Renal pelvis (tissue), 4 donors: Measurements from ENCODE around the gene UBE3C. TPM values are rescaled to one million over a fixed set of nuclear protein-coding genes. Genes with fewer than 3 reads are reported as not detected.
"Not testable (repeated sequence)": the region's sequence is repeated elsewhere in the genome, so short reads cannot be mapped to it uniquely, and the experiment has no call there.

Experiments used
- DNase-seq: peaks from one replicate; pipeline ENCODE4 v3.0.0-alpha.2; 2013
- polyA plus RNA-seq, 3 donors: library from polyadenylated mRNA; unstranded; fragments of 120-200 nt; gene quantifications; one replicate each; pipeline ENCODE4 v1.2.1, GENCODE V29; 2013; ENCODE audit not compliant: insufficient read length in 3 of 3

UBE3C gene
- polyA plus RNA-seq, 3 donors, result 38.0 to 47.1 (median 44.3) TPM

DNA sequence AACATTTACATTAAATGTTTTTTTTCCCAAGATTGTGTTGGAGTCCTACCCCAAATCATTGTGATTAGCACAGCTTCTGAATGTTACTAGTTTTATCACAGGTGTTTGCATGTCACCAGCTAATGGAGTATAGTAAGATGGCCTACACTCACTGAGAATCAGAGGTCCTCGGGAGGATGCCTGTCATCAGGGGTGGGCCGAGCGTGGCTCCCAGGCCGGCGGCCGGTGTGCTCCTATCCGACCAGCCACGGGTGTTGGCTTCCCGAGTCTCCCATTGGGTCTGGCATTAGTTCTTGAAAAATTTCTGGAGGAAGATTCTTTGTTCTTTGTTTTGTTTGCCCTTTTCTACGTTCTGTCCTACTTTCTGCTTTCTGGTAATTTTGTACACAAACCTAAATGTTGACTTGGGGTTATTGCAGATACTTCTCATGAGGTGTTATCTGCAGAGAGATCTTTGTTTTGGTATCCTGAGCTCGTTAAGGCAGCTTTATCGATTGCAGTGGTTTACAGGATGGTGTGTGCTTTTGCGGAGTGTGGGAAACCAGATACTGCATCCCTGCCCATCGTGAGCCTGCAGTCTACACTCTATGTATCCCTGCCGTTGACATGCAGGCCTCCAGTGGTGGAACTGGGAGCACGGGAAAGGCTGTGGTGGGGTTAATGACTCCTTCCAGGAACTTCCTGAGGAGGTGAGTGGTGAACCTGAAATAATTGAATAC is 130.8 kb downstream of the UBE3C start:
- DNase-seq, result no peak

DNA sequence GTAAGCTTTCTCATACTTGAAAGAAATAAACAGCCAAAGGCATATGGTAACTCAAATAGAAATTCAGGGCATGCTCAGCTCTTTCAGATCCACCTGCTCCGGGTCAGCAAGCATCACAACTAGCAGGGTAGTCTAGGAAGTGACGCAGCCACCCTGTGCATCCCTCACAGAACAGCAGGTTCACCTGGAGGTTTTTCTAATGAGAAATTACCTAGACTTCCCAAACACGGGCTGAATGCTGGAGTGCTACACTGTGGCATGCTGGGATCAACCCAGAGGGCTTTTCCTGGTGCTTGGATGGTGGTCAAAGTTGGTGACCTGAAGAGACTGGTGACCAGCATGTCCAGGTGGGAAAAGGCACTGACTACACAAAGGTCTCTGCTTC is 131.3 kb downstream of the UBE3C start:
- no peak for DNase-seq

DNA sequence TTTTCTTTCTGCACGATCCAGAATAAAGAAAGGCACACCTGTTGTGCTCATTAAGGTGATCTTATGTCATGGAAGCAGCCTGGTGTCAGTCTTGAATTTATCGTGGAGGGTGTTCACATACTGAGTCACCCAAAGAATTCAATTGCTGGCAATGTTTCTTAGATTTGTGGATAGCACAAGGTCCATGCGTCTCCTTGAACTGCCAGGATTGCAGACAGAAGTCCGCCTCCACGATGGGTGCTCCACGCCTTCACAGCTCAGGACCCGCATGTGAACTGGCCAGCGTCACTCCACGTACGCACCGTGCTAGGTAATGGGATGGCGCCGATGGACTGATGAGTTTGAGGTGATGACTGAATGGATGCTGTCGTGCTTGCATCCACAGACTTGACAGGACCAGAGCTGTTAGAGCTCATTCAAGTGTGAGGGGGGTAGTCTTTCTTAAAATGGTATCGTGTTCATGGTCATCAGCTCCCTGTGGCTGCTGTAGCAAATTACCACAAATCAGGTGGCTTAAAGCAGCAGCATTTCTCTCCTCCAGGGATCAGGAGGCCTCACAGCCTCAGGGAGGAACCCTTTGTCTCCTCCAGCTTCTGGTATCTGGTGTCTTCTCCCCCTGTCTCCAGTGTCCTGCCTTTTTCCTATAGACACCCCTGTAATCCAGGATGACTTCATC is 132.7 kb downstream of the UBE3C start:
- no peak for DNase-seq

DNA sequence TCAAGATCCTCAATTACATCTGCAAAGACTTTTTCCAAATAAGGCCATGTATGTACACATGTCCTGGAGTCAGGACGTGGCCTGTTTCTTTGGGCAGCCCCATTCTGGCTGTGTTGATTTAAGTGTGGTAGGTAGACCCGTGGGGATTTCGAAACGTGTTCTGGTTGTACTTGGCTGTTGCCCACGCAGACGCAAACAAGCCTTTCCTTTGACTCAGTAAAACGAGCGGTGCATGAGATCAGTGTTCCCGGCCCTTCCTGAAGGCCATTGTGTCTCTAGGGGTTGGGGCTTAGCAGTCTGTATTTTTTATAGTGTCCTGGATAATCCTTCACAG is 133.2 kb downstream of the UBE3C start:
- no peak for DNase-seq

DNA sequence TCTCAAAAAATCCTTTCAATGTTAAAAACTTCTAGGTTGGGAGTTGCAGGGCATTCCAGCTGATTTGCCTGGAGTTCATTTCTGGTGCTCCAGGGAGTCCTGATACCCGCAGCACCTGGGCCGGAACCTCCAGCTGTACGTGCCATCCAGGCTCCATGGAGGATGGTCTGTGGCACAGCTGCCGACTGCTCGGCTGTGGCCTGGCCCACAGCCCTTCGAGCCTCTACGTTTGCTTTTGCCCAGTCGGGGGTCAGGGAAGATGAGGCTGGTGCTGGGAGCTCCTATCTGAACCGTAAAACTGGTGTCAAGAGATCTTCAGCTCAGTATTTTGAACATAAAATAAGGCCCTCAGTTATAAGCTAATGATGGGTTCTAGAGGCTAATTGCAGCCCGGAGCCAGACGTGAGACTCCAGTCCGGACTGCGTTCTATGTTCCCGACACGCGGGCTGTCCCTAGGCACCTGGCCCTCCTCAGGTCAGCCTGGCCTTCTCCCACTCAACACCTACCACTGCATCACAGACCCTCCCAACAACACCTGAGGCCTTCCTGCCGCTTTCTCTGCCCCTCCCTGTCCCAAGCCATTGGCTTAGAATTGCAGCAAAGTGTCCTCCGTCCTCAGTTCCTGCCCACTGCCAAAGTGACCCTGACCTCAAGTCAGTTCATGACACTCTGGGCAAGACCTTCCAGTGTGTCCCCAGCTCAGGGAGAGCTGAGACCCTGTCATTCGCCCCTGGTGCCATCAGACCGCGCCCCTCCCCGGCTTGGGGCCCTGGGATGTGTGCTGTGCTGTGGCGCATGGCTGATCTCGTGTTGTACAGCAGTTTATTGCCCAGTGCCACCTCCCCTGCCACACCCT is 133.9 kb downstream of the UBE3C start:
- no peak for DNase-seq

DNA sequence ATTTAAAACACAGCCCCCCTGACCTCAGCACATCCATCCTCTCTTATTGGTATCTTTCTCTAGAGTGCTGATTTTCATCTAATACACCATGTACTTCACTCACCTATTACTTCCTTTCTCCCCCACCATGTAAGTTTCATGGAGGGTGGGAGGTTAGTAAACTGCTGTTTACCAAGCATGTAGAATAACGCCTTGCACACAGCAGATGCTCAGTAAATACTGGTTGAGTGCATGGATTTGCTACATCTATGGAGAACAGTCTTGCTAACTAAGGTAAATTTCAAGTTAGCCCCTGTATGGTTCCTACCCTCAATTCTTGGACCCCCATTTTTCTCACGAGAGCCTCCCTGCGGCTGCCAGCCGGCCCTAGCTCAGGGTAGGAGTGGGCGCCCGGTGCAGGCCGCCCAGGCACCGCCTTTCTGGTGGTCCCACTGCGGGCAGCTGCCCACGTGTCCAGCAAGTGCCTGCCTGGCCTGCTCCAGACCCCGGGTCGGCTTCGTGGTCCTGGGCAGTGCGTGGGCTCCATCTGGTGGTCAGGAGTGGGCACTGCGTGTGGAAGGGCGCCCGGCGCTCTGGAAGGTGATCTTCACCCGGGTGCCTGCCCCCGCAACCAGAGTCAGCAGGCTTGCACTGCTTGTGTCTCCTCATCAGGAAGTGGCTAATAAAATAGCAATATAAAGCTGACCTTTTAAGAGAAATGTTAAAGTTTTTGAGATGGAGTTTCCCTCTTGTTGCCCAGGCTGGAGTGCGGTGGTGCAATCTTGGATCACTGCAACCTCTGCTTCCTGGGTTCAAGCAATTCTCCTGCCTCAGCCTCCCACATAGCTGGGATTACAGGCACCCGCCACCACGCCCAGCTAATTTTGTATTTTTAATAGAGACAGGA is 134.7 kb downstream of the UBE3C start:
- no peak for DNase-seq

DNA sequence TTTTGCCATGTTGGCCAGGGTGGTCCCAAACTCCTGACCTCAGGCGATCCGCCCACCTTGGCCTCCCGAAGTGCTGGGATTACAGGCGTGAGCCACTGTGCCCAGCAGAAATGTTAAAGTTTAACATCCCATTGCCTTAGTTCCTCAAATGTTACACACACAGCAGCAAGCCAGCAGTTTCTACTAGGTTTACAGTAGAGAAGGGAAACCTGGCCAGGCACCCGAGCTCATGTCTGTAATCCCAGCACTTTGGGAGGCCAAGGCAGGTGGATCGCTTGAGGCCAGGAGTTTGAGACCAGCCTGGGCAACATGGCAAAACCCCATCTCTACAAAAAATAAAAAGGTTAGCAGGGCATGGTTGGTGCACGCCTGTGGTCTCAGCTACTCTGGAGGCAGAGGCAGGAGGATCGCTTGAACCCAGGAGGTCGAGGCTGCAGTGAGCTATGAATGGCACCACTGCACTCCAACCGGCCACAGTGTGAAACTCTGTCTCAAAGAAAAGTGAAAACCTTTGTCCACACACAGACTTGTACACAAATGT is 135.4 kb downstream of the UBE3C start:
- not testable (repeated sequence) for DNase-seq

- DNase-seq, result no peak
Measured at GRCh38 chr7:157274991-157275427, 136.3 kb downstream of the UBE3C start.

GRCh38 chr7:157276091-157276561 is 137.4 kb downstream of the UBE3C start:
- no peak for DNase-seq

DNA sequence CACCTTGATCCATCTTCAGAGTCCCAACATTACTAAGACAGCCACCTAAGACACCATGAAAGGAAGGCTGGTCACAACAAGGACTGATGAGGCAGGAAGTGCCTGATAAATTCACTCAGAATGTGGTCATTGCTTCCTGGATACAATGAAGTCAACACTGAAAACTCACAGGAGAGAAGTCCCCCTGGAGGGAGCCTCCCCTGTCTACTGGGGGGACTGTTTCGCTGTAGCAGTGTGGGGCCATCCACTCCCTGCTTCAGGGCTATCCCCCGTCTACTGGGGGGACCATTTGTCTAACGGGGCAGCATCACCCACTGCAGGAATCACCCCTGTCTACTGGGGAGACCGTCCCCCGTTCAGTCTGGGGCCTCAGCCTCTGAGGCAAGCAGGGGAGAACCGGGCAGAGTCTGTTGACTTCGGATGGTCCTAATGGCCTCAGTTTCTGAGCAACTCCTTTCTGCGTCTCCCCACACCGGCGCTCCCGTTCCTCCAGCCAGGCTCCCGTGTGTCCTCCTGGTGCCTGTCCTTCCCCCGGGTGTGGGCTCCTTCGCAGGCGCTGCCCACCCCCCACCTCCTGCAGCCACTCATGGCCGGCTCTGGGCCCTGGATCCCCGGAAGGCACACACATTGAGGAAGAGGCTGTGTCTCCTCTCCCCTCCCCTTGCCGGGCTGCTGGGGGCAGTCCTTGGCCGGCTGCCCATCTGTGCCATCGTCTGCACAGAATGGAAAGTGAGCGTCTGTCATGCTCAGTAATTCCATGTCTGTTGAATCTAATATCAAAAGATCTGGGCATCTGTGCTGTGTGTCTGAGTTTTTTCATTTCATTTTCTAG is 138.2 kb downstream of the UBE3C start:
- DNase-seq, result no peak

DNA sequence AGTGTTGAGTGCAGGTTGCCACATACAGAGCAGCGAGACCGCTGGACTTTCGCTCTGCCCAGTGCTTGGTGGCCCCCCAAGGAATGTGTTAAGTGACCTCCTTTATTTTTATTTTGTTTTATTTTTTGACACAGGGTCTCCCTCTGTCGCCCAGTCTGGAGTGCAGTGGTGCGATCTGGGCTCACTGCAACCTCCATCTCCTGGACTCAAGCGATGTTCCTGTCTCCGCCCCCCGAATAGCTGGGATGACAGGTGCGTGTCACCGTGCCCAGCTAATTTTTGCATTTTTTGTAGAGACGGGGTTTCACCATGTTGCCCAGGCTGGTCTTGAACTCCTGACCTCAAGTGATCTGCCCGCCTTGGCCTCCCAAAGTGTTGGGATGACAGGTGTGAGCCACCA is 138.8 kb downstream of the UBE3C start:
- DNase-seq, result not testable (repeated sequence)

- no peak for DNase-seq
Measured at GRCh38 chr7:157278167-157278790, 139.6 kb downstream of the UBE3C start.

- DNase-seq, result no peak
Measured at GRCh38 chr7:157278791-157279724, 140.3 kb downstream of the UBE3C start.

DNA sequence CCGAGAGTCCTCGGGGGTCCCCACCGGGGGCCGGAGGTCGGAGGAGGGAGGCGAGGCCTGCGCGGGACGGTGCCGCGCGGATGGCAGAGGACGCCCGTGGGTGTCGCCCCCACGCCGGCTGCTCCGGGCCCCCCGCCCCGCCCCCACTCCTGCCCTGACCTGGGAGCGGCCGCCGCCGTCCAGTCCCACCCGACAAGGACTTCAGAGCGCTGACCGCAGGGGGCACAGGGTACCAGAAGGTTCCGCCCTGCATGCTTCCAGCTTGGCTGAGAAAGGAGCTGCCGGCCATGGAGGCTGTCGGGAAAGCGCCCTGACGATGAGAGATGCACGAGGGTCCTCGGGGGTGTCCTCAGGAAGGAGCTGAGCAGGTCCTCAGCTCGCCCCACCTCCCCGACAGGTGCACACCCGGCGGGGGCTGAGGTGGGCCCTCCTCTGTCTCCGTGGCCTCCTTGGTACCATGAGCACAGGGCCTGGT is 141.1 kb downstream of the UBE3C start:
- no peak for DNase-seq

DNA sequence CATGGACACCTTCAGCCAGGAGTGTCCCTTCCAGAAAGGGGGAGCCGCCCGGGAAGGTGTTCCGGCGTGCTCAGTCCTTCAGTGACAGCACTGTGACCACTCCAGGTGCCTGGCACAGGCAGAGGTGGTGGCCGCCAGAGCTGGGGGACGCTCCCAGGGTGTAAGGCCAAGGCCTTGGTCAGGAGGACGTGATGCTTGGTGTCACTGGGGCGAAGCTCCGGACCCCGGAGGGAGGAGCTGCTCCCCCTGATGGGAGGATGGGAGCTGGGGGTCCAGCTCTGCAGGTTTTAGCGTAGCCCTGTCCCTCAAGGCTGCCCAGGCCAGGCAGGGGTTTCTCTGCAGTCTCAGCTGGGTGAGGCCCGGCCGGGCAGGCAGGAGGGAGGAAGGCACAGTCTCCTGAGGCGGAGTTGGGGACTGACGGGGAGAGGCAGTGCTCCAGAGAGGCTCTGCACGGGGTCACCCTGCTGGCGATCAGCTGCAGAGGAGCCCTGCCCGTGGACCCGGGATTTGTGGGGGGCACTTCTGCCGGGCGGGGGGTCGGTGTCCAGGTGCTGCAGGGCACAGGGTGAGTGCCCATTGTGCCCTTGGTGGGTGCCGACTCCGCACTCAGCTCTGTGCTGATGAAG is 141.6 kb downstream of the UBE3C start:
- DNase-seq, result no peak

DNA sequence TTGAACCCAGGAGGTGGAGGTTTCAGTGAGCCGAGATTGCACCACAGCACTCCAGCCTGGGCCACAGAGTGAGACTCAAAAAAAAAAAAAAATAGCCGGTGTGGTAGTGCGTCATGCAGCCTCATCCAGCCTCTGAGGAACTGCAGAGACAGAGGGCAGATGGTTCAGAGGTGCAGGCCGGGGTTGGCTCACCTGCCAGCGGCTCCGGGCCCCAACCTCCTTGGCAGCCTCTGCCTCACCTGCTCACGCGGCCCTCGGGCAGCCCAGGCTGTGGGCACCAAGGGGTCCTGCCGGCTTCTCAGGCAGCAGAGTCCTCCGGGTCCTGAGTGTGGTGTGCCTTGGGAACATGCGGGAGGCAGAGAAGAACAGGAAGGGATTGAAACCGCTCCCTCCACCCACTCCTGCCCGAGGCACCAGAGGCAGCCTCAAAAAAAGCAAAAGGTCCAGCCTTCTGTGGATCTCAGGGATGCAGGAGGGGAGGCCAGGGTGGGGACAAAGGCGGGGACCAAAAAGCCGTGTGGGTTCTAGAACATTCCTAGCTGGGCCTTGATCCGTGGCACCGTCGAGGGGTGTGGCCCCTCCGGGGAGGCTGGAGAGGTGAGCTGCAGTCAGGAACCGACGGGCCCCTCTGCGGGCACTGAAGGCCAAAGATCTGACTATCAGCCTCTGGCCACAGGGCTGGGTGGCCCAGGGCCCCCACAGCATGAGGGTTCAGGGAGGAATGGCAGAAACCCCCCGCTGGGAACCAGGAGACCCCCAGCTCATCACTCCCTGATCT is 142.7 kb downstream of the UBE3C start:
- DNase-seq, result no peak

GRCh38 chr7:157282141-157282801 is 143.5 kb downstream of the UBE3C start:
- no peak for DNase-seq
